HFF-Myc (cell line): Measurements from ENCODE around the gene RNF31.
A peak's percentile ranks its signal among the peaks of the same experiment; 100 is the strongest.
"Not testable (repeated sequence)": the region's sequence is repeated elsewhere in the genome, so short reads cannot be mapped to it uniquely, and the experiment has no call there.

ENCODE experiments used
- DNase-seq: peaks from one replicate; pipeline ENCODE4 v3.0.0-alpha.2; 2011; ENCODE audit warnings: low read depth; ENCODE audit errors: extremely low read depth
- H3K4me3 ChIP-seq: replicated peaks from 2 replicates; pipeline ENCODE4 v1.5.1; 2011; ENCODE audit warnings: low read depth, mild to moderate bottlenecking, control low read depth, low read length
- CTCF ChIP-seq: IDR thresholded peaks from 2 replicates; pipeline ENCODE4 v1.5.1; 2012; ENCODE audit warnings: mild to moderate bottlenecking, low read depth, low read length, control low read depth; ENCODE audit errors: missing control alignments

Gene RNF31

GRCh38 chr14:24194873-24195185 is 47.5 kb downstream of the RNF31 start:
- peak overlapping the region; percentile 89 for H3K4me3 ChIP-seq
- DNase-seq, result no peak
- TF ChIP-seq CTCF, result no peak

GRCh38 chr14:24195186-24196070 is 48.1 kb downstream of the RNF31 start, which contains the start of gene TM9SF1:
TM9SF1 (minus strand) TSS chr14:24195441; CDS start chr14:24195019, 422 bp downstream.
- peak; percentile 51 for DNase-seq
- H3K4me3 ChIP-seq, result peak within 1 kb of the TSS; percentile 89
- TF ChIP-seq CTCF, result no peak

GRCh38 chr14:24196071-24197055 is 49.1 kb downstream of the RNF31 start:
- TF ChIP-seq CTCF, result no peak
- no peak for DNase-seq
- peak overlapping the region; percentile 89 for H3K4me3 ChIP-seq

- H3K4me3 ChIP-seq, result peak overlapping the region; percentile 89; the same call in 1 of the 2 replicates
- DNase-seq, result no peak
- TF ChIP-seq CTCF, result no peak
These were observed 49.8 kb downstream of the RNF31 start for GRCh38 chr14:24197056-24197450.

GRCh38 chr14:24198814-24199524 is 51.7 kb downstream of the RNF31 start:
- H3K4me3 ChIP-seq, result no peak overlapping the region
- TF ChIP-seq CTCF, result no peak
- no peak for DNase-seq

GRCh38 chr14:24202538-24202937 is 55.2 kb downstream of the RNF31 start:
- not testable (repeated sequence) for H3K4me3 ChIP-seq

GRCh38 chr14:24203249-24203886 is 56.1 kb downstream of the RNF31 start:
- not testable (repeated sequence) for DNase-seq, H3K4me3 ChIP-seq

More at GRCh38 chr14:24202538-24202937, 55.2 kb downstream of the RNF31 start:
- DNase-seq, result not testable (repeated sequence)
